Kidney (tissue), 14 donors: Measurements from ENCODE around the gene SOBP. TPM values are rescaled to one million over a fixed set of nuclear protein-coding genes. Genes with fewer than 3 reads are reported as not detected.

Source experiments
- DNase-seq, 5 donors: peaks; one replicate each; pipeline ENCODE4 v3.0.0-alpha.2; 2013 to 2020
- FAIRE-seq: peaks from 2 replicates; lab custom pipeline; 2012; peaks lifted over from hg19 to GRCh38; lab: Jason Lieb, UNC
- H3K27ac ChIP-seq, 2 donors: one replicate each; pipeline ENCODE4 v1.7.0; 2013; ENCODE audit warnings: low read depth in 2 of 2, low read length in 2 of 2, inconsistent platforms in 1 of 2
- H3K27me3 ChIP-seq: one replicate; pipeline ENCODE4 v1.7.1; 2013; ENCODE audit warnings: low read length, inconsistent platforms; ENCODE audit not compliant: control insufficient read depth, insufficient read depth
- H3K36me3 ChIP-seq, 3 donors: one replicate each; pipeline versions ENCODE4 v1.7.0 to v1.7.1; 2013; ENCODE audit warnings: low read length in 3 of 3, control low read depth in 1 of 3, inconsistent platforms in 1 of 3; ENCODE audit not compliant: insufficient read depth in 3 of 3, control insufficient read depth in 2 of 3
- H3K4me1 ChIP-seq, 3 donors: one replicate each; pipeline versions ENCODE4 v1.7.0 to v1.7.1; 2013; ENCODE audit warnings: low read length in 3 of 3, inconsistent platforms in 1 of 3, low read depth in 1 of 3; ENCODE audit not compliant: control insufficient read depth in 2 of 3, insufficient read depth in 2 of 3
- H3K4me3 ChIP-seq, 3 donors: one replicate each; pipeline versions ENCODE4 v1.7.0 to v1.8.1; 2013; ENCODE audit warnings: low read length in 3 of 3, control low read depth in 1 of 3, inconsistent platforms in 1 of 3
- H3K9ac ChIP-seq, 3 donors: one replicate each; pipeline versions ENCODE4 v1.7.0 to v1.7.1; 2013; ENCODE audit warnings: low read length in 3 of 3, control low read depth in 1 of 3, inconsistent platforms in 1 of 3
- H3K9me3 ChIP-seq, 3 donors: one replicate each; pipeline versions ENCODE4 v1.7.0 to v1.7.1; 2013; ENCODE audit warnings: low read length in 3 of 3, control low read depth in 1 of 3, inconsistent platforms in 1 of 3; ENCODE audit not compliant: control insufficient read depth in 2 of 3, insufficient read depth in 1 of 3
- intact Hi-C: fragments of 100-400 bp; cut with DNase I; formaldehyde crosslinking; loops from one replicate; pipeline ENCODE4 v1.11.1; 2022
- polyA plus RNA-seq: library from polyadenylated mRNA; stranded (reverse); fragments of 350-450 nt; fragmentation: Illumina TruSeq; extraction: RNeasy Lipid Tissue Mini Kit (QIAGEN cat#74804); gene quantifications from one replicate; pipeline ENCODE4 v1.2.3, GENCODE V29; 2014; ENCODE audit warnings: low read depth, low replicate concordance; ENCODE audit not compliant: insufficient read depth
- total RNA-seq: library from RNA; stranded (reverse); fragmentation: NEBNext Ultra II Directional; extraction: Animal tissue kit (Norgen Biotek cat#: 25700); gene quantifications from one replicate; pipeline ENCODE4 v1.2.1, GENCODE V29; 2021
- TF ChIP-seq, protein P1 (sequence below): IDR thresholded peaks from 3 replicates; pipeline ENCODE4 v1.5.1; 2012; ENCODE audit warnings: mild to moderate bottlenecking, moderate library complexity, borderline replicate concordance; ENCODE audit not compliant: insufficient read depth; ENCODE audit errors: extremely low read depth
- donor health status: control.
- donor health status: control.
- donor health status: control.
- donor health status: control.
- donor health status: control.
- donor health status: DM: yes; HTN: yes; CAD: no.
- donor health status: Normal renal cell carcinoma (clear cell type).

The SOBP gene
- total and polyA plus RNA-seq, 2 donors from 2014 or later: 5.4 to 9.5 TPM

GRCh38 chr6:107589199-107589598, 99.3 kb downstream of the SOBP start:
- no peak for DNase-seq
- Histone ChIP-seq H3K4me3 (no peak overlapping the region), H3K9ac (no peak overlapping the region), H3K27me3 (no peaks in the 10 kb centered on the region), H3K36me3 (no peaks in the 10 kb centered on the region), H3K4me1 (no peaks in the 10 kb centered on the region), H3K9me3 (no peaks in the 10 kb centered on the region), H3K27ac (no peak overlapping the region)
- TF ChIP-seq, protein P1, sequence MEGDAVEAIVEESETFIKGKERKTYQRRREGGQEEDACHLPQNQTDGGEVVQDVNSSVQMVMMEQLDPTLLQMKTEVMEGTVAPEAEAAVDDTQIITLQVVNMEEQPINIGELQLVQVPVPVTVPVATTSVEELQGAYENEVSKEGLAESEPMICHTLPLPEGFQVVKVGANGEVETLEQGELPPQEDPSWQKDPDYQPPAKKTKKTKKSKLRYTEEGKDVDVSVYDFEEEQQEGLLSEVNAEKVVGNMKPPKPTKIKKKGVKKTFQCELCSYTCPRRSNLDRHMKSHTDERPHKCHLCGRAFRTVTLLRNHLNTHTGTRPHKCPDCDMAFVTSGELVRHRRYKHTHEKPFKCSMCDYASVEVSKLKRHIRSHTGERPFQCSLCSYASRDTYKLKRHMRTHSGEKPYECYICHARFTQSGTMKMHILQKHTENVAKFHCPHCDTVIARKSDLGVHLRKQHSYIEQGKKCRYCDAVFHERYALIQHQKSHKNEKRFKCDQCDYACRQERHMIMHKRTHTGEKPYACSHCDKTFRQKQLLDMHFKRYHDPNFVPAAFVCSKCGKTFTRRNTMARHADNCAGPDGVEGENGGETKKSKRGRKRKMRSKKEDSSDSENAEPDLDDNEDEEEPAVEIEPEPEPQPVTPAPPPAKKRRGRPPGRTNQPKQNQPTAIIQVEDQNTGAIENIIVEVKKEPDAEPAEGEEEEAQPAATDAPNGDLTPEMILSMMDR: no peak
- FAIRE-seq: no peak
- intact Hi-C loops: no loop called here

- Histone ChIP-seq H3K4me1 (no peaks in the 10 kb centered on the region), H3K9me3 (no peaks in the 10 kb centered on the region), H3K36me3 (no peaks in the 10 kb centered on the region), H3K9ac (no peak overlapping the region), H3K27ac (no peak overlapping the region), H3K27me3 (no peaks in the 10 kb centered on the region), H3K4me3 (no peak overlapping the region)
- FAIRE-seq: no peak
- intact Hi-C loops: no loop called here
- no peak for DNase-seq
- TF ChIP-seq, protein P1: no peak
Measured at GRCh38 chr6:107589934-107590333, 100.0 kb downstream of the SOBP start.

DNA sequence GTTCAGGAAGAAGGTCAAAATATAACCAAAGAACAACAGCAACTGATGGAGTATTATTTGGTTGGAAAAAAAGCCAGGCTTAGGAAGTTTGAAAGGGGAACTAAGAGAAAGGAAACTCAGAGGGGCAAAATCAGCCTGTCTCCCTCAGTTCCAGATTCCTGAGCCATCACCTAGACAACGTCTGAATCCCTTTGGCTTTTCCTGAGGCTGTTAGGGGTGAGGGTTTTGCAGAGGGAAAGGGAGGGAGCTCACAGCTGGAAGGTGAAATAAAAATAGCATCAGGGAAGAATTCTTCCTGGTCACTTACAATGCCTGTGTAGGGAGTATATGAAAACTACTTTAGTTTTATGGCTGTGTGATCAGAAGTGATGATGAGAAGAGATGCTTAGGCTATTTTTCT, 100.5 kb downstream of the SOBP start:
- TF ChIP-seq, protein P1: no peak
- Histone ChIP-seq H3K9ac (no peak overlapping the region), H3K36me3 (no peaks in the 10 kb centered on the region), H3K4me1 (no peaks in the 10 kb centered on the region), H3K4me3 (no peak overlapping the region), H3K27ac (no peak overlapping the region), H3K9me3 (no peaks in the 10 kb centered on the region), H3K27me3 (no peaks in the 10 kb centered on the region)
- FAIRE-seq: no peak
- intact Hi-C loops: no loop called here
- DNase-seq: no peak

- Histone ChIP-seq H3K9ac (no peak overlapping the region), H3K9me3 (no peaks in the 10 kb centered on the region), H3K4me1 (no peaks in the 10 kb centered on the region), H3K27me3 (no peaks in the 10 kb centered on the region), H3K36me3 (no peaks in the 10 kb centered on the region), H3K4me3 (no peak overlapping the region), H3K27ac (no peak overlapping the region)
- FAIRE-seq (no peak), DNase-seq (no peak)
- intact Hi-C loops: no loop called here
- TF ChIP-seq, protein P1: no peak
Measured at GRCh38 chr6:107591346-107591745, 101.4 kb downstream of the SOBP start.
